Measurements from ENCODE around the gene ZNG1C. TPM values are rescaled to one million over a fixed set of nuclear protein-coding genes. Genes with fewer than 3 reads are reported as not detected.
"Not testable (repeated sequence)": the region's sequence is repeated elsewhere in the genome, so short reads cannot be mapped to it uniquely, and the experiment has no call there.

The ZNG1C gene
- total RNA-seq, 1 experiment from 2014 or later, result 26.4 TPM

- H3K4me1 ChIP-seq (ENCODE audit: insufficient read depth, low read length); H2BK5ac ChIP-seq (ENCODE audit: insufficient read length, low read length); DNase-seq; H3K36me3 Mint-ChIP-seq (ENCODE audit: insufficient read depth in 1 of 3, low read depth in 3 of 3); H3K9me3 ChIP-seq (ENCODE audit: control insufficient read depth, low read depth, low read length); H3K4me3 Mint-ChIP-seq; H3K14ac ChIP-seq (ENCODE audit: insufficient read depth, low read length); H3K23ac ChIP-seq (ENCODE audit: insufficient read length, low read depth, low read length); H3T11ph ChIP-seq (ENCODE audit: low read length); H3K18ac ChIP-seq (ENCODE audit: insufficient read length, low read depth, low read length); H3K79me2 ChIP-seq (ENCODE audit: insufficient read depth, low read length); H2AK5ac ChIP-seq (ENCODE audit: insufficient read length, low read length); H3K27me3 ChIP-seq (ENCODE audit: insufficient read depth, low read length); H3K4me2 ChIP-seq (ENCODE audit: insufficient read depth, insufficient read length, low read length); H3K9ac ChIP-seq (ENCODE audit: extremely low read depth, insufficient read length, low read length); H2BK120ac ChIP-seq (ENCODE audit: low read depth, low read length, poor library complexity, severe bottlenecking); H2AFZ ChIP-seq (ENCODE audit: low read length); H3K23me2 ChIP-seq (ENCODE audit: insufficient read length, low read depth, low read length, poor library complexity, severe bottlenecking); H3K56ac ChIP-seq (ENCODE audit: insufficient read length, low read depth, low read length); H4K8ac ChIP-seq (replicated peaks; ENCODE audit: insufficient read length, low read depth, low read length); H3K4me1 Mint-ChIP-seq; H3K27ac ChIP-seq (ENCODE audit: insufficient read length, low read depth, low read length); H3K79me1 ChIP-seq (ENCODE audit: insufficient read depth, low read depth, low read length, poor library complexity, severe bottlenecking); H2BK15ac ChIP-seq (ENCODE audit: low read depth, low read length); H3K4ac ChIP-seq (ENCODE audit: low read depth, low read length); H2BK12ac ChIP-seq (ENCODE audit: insufficient read length, low read depth, low read length); H2BK20ac ChIP-seq (ENCODE audit: low read depth, low read length, poor library complexity, severe bottlenecking); H4K5ac ChIP-seq (ENCODE audit: insufficient read length, low read depth, low read length); H4K20me1 ChIP-seq (ENCODE audit: control insufficient read depth, insufficient read depth, insufficient read length); H3K9me3 Mint-ChIP-seq; H4K91ac ChIP-seq (ENCODE audit: insufficient read length, low read depth, low read length): not testable (repeated sequence)
- no CpG with 5 or more reads among the region's 3 CpGs for WGBS (ENCODE audit: extremely low coverage, insufficient read length, low lambda C conversion rate)
- H3K27me3 Mint-ChIP-seq (ENCODE audit: low read depth), result peaks cover 35% of the 10 kb centered on the region
- H3K27ac Mint-ChIP-seq, result peak overlapping the region in 1 of 3 experiments; percentile 67; a peak in 1 of 7 replicates
Observed at GRCh38 chr9:68335935-68336334, 94.2 kb downstream of the ZNG1C start.

GRCh38 chr9:68336639-68337339, 95.0 kb downstream of the ZNG1C start:
- H4K5ac ChIP-seq (ENCODE audit: insufficient read length, low read depth, low read length); H4K8ac ChIP-seq (replicated peaks; ENCODE audit: insufficient read length, low read depth, low read length); H3K9me3 ChIP-seq (ENCODE audit: control insufficient read depth, low read depth, low read length); H3K27ac Mint-ChIP-seq; H2BK20ac ChIP-seq (ENCODE audit: low read depth, low read length, poor library complexity, severe bottlenecking); H4K20me1 ChIP-seq (ENCODE audit: control insufficient read depth, insufficient read depth, insufficient read length); H2BK15ac ChIP-seq (ENCODE audit: low read depth, low read length); H2BK5ac ChIP-seq (ENCODE audit: insufficient read length, low read length); H3K36me3 Mint-ChIP-seq (ENCODE audit: insufficient read depth in 1 of 3, low read depth in 3 of 3); H3K79me1 ChIP-seq (ENCODE audit: insufficient read depth, low read depth, low read length, poor library complexity, severe bottlenecking); H2AFZ ChIP-seq (ENCODE audit: low read length); H2BK12ac ChIP-seq (ENCODE audit: insufficient read length, low read depth, low read length); H3T11ph ChIP-seq (ENCODE audit: low read length); H3K79me2 ChIP-seq (ENCODE audit: insufficient read depth, low read length); H2AK5ac ChIP-seq (ENCODE audit: insufficient read length, low read length); H4K91ac ChIP-seq (ENCODE audit: insufficient read length, low read depth, low read length); H3K4me2 ChIP-seq (ENCODE audit: insufficient read depth, insufficient read length, low read length); H3K9me3 Mint-ChIP-seq; H3K27ac ChIP-seq (ENCODE audit: insufficient read length, low read depth, low read length); H3K4me1 ChIP-seq (ENCODE audit: insufficient read depth, low read length); H3K23ac ChIP-seq (ENCODE audit: insufficient read length, low read depth, low read length); H3K14ac ChIP-seq (ENCODE audit: insufficient read depth, low read length); H3K27me3 ChIP-seq (ENCODE audit: insufficient read depth, low read length); H3K4ac ChIP-seq (ENCODE audit: low read depth, low read length); H3K4me1 Mint-ChIP-seq; H3K18ac ChIP-seq (ENCODE audit: insufficient read length, low read depth, low read length); H3K4me3 Mint-ChIP-seq; H3K23me2 ChIP-seq (ENCODE audit: insufficient read length, low read depth, low read length, poor library complexity, severe bottlenecking); H2BK120ac ChIP-seq (ENCODE audit: low read depth, low read length, poor library complexity, severe bottlenecking); DNase-seq; H3K9ac ChIP-seq (ENCODE audit: extremely low read depth, insufficient read length, low read length); H3K56ac ChIP-seq (ENCODE audit: insufficient read length, low read depth, low read length): not testable (repeated sequence)
- WGBS (ENCODE audit: extremely low coverage, insufficient read length, low lambda C conversion rate), result no CpG with 5 or more reads among the region's 10 CpGs
- peaks cover 38% of the 10 kb centered on the region for H3K27me3 Mint-ChIP-seq (ENCODE audit: low read depth)
